SU-DHL-6 (cell line): ENCODE results near the gene KCNC4.

Experiments used
- H2AFZ ChIP-seq: fragments of 200-600 bp; sonication (generic); 2 replicates; pipeline ENCODE4 v1.6.1; 2014; ENCODE audit warnings: low read depth, mild to moderate bottlenecking, moderate library complexity, mixed read lengths, antibody characterized with exemption, low read length; ENCODE audit not compliant: severe bottlenecking
- H3F3A ChIP-seq: fragments of 200-600 bp; shearing (Covaris generic); 2 replicates; pipeline ENCODE4 v1.6.0; 2016; ENCODE audit warnings: antibody characterized with exemption, mild to moderate bottlenecking; ENCODE audit not compliant: insufficient read depth
- H3K27ac ChIP-seq: fragments of 200-600 bp; sonication (generic); 2 replicates; pipeline ENCODE4 v1.5.1; 2016; ENCODE audit warnings: low read depth, mild to moderate bottlenecking, low read length, moderate library complexity, mixed read lengths
- H3K27me3 ChIP-seq: fragments of 200-600 bp; sonication (generic), shearing (Covaris generic); 2 replicates; pipeline ENCODE4 v1.6.0; 2014; ENCODE audit warnings: mild to moderate bottlenecking, low read length
- H3K36me3 ChIP-seq: fragments of 200-600 bp; sonication (generic); 2 replicates; pipeline ENCODE4 v1.6.1; 2014; ENCODE audit warnings: mild to moderate bottlenecking, low read length, mixed read lengths
- H3K4me2 ChIP-seq: fragments of 300-600, 200-600 bp; shearing (Covaris generic), sonication (generic); 2 replicates; pipeline ENCODE4 v1.6.0; 2014; ENCODE audit warnings: low read length, low read depth, mild to moderate bottlenecking; ENCODE audit not compliant: poor library complexity, severe bottlenecking
- H3K4me3 ChIP-seq: fragments of 200-600 bp; sonication (generic); 2 replicates; pipeline ENCODE4 v1.5.1; 2014; ENCODE audit warnings: antibody characterized with exemption, low read length, mild to moderate bottlenecking, mixed read lengths; ENCODE audit not compliant: insufficient read depth, poor library complexity, severe bottlenecking
- H3K79me2 ChIP-seq: fragments of 200-600 bp; sonication (generic); 2 replicates; pipeline ENCODE4 v1.6.1; 2014; ENCODE audit warnings: mild to moderate bottlenecking, low read length, moderate library complexity; ENCODE audit not compliant: insufficient read depth
- H3K9ac ChIP-seq: fragments of 200-600 bp; sonication (generic); 2 replicates; pipeline ENCODE4 v1.7.0; 2014; ENCODE audit warnings: mild to moderate bottlenecking, low read length
- H3K9me2 ChIP-seq: fragments of 200-600 bp; sonication (generic); replicated peaks from 2 replicates; pipeline ENCODE4 v1.6.1; 2014; ENCODE audit warnings: low read length; ENCODE audit not compliant: insufficient read depth
- H3K9me3 ChIP-seq: fragments of 200-600 bp; sonication (generic); 2 replicates; pipeline ENCODE4 v1.6.1; 2014; ENCODE audit warnings: low read length, mixed read lengths; ENCODE audit not compliant: insufficient read depth
- H4K20me1 ChIP-seq: fragments of 200-600 bp; sonication (generic); 2 replicates; pipeline ENCODE4 v1.6.1; 2014; ENCODE audit warnings: low read depth, mild to moderate bottlenecking, antibody characterized with exemption, low read length, moderate library complexity, mixed read lengths
- EZH2phosphoT487 ChIP-seq: fragments of 200-600 bp; sonication (generic), shearing (Covaris generic); conservative IDR thresholded peaks from 2 replicates; pipeline ENCODE4 v1.6.1; 2018; ENCODE audit warnings: mild to moderate bottlenecking, antibody characterized with exemption, low read length, moderate library complexity, mixed read lengths
- TF ChIP-seq, protein P1 (sequence below): fragments of 200-600 bp; sonication (generic); IDR thresholded peaks from one replicate; pipeline ENCODE4 v1.5.1; 2017; ENCODE audit warnings: antibody characterized with exemption, mild to moderate bottlenecking, low read length, moderate library complexity; ENCODE audit not compliant: insufficient read depth, poor library complexity, severe bottlenecking

KCNC4 gene

DNA sequence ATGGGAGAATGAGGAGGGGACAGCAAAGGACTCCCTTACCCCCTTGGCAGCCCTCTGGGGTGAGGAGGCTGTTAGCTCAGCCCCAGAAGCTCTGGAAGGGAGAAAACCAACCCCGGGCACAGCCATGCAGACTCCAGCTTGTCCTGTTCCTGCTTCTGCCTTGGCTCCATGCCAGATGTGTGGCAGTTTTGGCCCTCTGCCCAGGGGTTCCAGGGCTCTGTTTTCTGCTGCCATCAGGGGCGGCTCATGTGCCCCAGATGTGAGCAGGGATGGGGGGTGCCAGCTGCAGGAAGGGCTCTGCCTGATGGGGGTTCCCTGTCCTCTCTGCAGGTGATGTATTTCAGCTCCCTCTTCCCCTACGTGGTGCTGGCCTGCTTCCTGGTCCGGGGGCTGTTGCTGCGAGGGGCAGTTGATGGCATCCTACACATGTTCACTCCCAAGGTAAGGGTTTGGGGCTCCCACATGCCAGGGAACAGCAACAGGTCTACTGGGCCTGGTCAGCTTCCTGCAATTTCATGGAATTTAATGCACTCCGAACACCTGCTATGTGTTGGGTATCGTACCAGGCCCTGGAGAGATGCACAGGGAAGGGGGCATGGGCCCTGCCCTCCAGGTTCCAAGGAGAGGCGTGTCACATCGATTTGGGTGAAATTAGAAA, 33.7 kb upstream of the KCNC4 start:
- Histone ChIP-seq H3K9me2 (no peaks in the 10 kb centered on the region), H3K27me3 (no peaks in the 10 kb centered on the region), H3F3A (no peaks in the 10 kb centered on the region), H2AFZ (no peak overlapping the region), H3K9ac (no peak overlapping the region), H3K9me3 (no peaks in the 10 kb centered on the region), H4K20me1 (no peaks in the 10 kb centered on the region), H3K27ac (no peak overlapping the region), H3K79me2 (no peaks in the 10 kb centered on the region), H3K4me3 (no peak overlapping the region), H3K4me2 (no peak overlapping the region), H3K36me3 (no peaks in the 10 kb centered on the region)
- no peak for TF ChIP-seq EZH2phosphoT487
- TF ChIP-seq, protein P1, sequence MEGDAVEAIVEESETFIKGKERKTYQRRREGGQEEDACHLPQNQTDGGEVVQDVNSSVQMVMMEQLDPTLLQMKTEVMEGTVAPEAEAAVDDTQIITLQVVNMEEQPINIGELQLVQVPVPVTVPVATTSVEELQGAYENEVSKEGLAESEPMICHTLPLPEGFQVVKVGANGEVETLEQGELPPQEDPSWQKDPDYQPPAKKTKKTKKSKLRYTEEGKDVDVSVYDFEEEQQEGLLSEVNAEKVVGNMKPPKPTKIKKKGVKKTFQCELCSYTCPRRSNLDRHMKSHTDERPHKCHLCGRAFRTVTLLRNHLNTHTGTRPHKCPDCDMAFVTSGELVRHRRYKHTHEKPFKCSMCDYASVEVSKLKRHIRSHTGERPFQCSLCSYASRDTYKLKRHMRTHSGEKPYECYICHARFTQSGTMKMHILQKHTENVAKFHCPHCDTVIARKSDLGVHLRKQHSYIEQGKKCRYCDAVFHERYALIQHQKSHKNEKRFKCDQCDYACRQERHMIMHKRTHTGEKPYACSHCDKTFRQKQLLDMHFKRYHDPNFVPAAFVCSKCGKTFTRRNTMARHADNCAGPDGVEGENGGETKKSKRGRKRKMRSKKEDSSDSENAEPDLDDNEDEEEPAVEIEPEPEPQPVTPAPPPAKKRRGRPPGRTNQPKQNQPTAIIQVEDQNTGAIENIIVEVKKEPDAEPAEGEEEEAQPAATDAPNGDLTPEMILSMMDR = no peak

GRCh38 chr1:110177775-110178174, 32.3 kb upstream of the KCNC4 start:
- Histone ChIP-seq H3K9ac (no peak overlapping the region), H4K20me1 (no peaks in the 10 kb centered on the region), H3K27ac (no peak overlapping the region)

GRCh38 chr1:110183642-110184167, 26.4 kb upstream of the KCNC4 start:
- no peak for TF ChIP-seq EZH2phosphoT487
- TF ChIP-seq, protein P1 = no peak

More at GRCh38 chr1:110177775-110178174, 32.3 kb upstream of the KCNC4 start:
- no peak for TF ChIP-seq EZH2phosphoT487
- TF ChIP-seq, protein P1 = no peak
- no peaks in the 10 kb centered on the region for H3K36me3 ChIP-seq
- H2AFZ ChIP-seq = no peak overlapping the region
- H3K9me2 ChIP-seq = no peaks in the 10 kb centered on the region
- H3K9me3 ChIP-seq = no peaks in the 10 kb centered on the region
- H3K27me3 ChIP-seq = no peaks in the 10 kb centered on the region
- H3K4me3 ChIP-seq = no peak overlapping the region
- no peaks in the 10 kb centered on the region for H3K79me2 ChIP-seq
- no peaks in the 10 kb centered on the region for H3F3A ChIP-seq
- no peak overlapping the region for H3K4me2 ChIP-seq

More at GRCh38 chr1:110183642-110184167, 26.4 kb upstream of the KCNC4 start:
- H3K27me3 ChIP-seq = no peaks in the 10 kb centered on the region
- H3K4me3 ChIP-seq = no peak overlapping the region
- no peaks in the 10 kb centered on the region for H3K36me3 ChIP-seq
- H3K4me2 ChIP-seq = no peak overlapping the region
- H3K9me3 ChIP-seq = no peaks in the 10 kb centered on the region
- no peak overlapping the region for H3K9ac ChIP-seq
- H2AFZ ChIP-seq = no peak overlapping the region
- H3K9me2 ChIP-seq = no peaks in the 10 kb centered on the region
- no peak overlapping the region for H3K27ac ChIP-seq
- no peaks in the 10 kb centered on the region for H4K20me1 ChIP-seq
- H3F3A ChIP-seq = no peaks in the 10 kb centered on the region
- no peaks in the 10 kb centered on the region for H3K79me2 ChIP-seq
